Liver (tissue), 9 donors: ENCODE measurements around the gene IFT81. TPM values are rescaled to one million over a fixed set of nuclear protein-coding genes. Genes with fewer than 3 reads are reported as not detected.
"Not testable (repeated sequence)": the region's sequence is repeated elsewhere in the genome, so short reads cannot be mapped to it uniquely, and the experiment has no call there.

ENCODE experiments used
- DNase-seq: peaks from one replicate; pipeline ENCODE4 v3.0.0-alpha.2; 2017; ENCODE audit warnings: low spot score
- H3K27ac ChIP-seq, 2 donors: one replicate each; pipeline ENCODE4 v1.7.0; 2013; ENCODE audit warnings: inconsistent platforms in 2 of 2, low read length in 2 of 2, control low read depth in 1 of 2, low read depth in 1 of 2, mild to moderate bottlenecking in 1 of 2
- H3K27me3 ChIP-seq, 4 donors: one replicate each; pipeline versions ENCODE4 v1.6.1 to v1.7.0; 2013; ENCODE audit warnings: low read length in 3 of 4, inconsistent platforms in 1 of 4, mild to moderate bottlenecking in 1 of 4, moderate library complexity in 1 of 4; ENCODE audit not compliant: control insufficient read depth in 4 of 4, insufficient read depth in 4 of 4
- H3K36me3 ChIP-seq, 4 donors: one replicate each; pipeline versions ENCODE4 v1.6.1 to v1.7.0; 2013; ENCODE audit warnings: low read length in 3 of 4, mild to moderate bottlenecking in 3 of 4, low read depth in 1 of 4, moderate library complexity in 1 of 4; ENCODE audit not compliant: control insufficient read depth in 4 of 4, insufficient read depth in 3 of 4
- H3K4me1 ChIP-seq, 4 donors: one replicate each; pipeline versions ENCODE4 v1.6.1 to v1.7.0; 2013; ENCODE audit warnings: low read length in 3 of 4, mild to moderate bottlenecking in 3 of 4, moderate library complexity in 1 of 4; ENCODE audit not compliant: control insufficient read depth in 4 of 4, insufficient read depth in 4 of 4
- H3K4me3 ChIP-seq, 3 donors: one replicate each; pipeline versions ENCODE4 v1.6.1 to v1.7.0; 2013; ENCODE audit warnings: low read length in 3 of 3, control low read depth in 1 of 3, low read depth in 1 of 3, mild to moderate bottlenecking in 1 of 3
- H3K9ac ChIP-seq, 2 donors: one replicate each; pipeline ENCODE4 v1.7.0; 2013; ENCODE audit warnings: low read length in 2 of 2, mild to moderate bottlenecking in 2 of 2, moderate library complexity in 2 of 2, control low read depth in 1 of 2, low read depth in 1 of 2
- H3K9me3 ChIP-seq, 4 donors: one replicate each; pipeline versions ENCODE4 v1.6.1 to v1.7.0; 2013; ENCODE audit warnings: low read length in 3 of 4; ENCODE audit not compliant: control insufficient read depth in 4 of 4
- ATF3 ChIP-seq: IDR thresholded peaks from 2 replicates; pipeline ENCODE4 v1.6.1; 2016; ENCODE audit warnings: antibody characterized with exemption
- CTCF ChIP-seq: fragments of 150-350 bp; IDR thresholded peaks from 2 replicates; pipeline ENCODE4 v1.5.1; 2017; ENCODE audit warnings: improper control_type of control experiment, low read depth, low read length; ENCODE audit not compliant: missing input control
- EGR1 ChIP-seq, 2 donors: IDR thresholded peaks; 2 replicates each; pipeline ENCODE4 v1.6.1; 2016 to 2018; ENCODE audit warnings: antibody characterized with exemption in 2 of 2, low read depth in 2 of 2
- FOXA1 ChIP-seq: IDR thresholded peaks from 2 replicates; pipeline ENCODE4 v1.6.1; 2016; ENCODE audit warnings: antibody characterized with exemption
- FOXA2 ChIP-seq: IDR thresholded peaks from 2 replicates; pipeline ENCODE4 v1.6.1; 2016; ENCODE audit warnings: antibody characterized with exemption
- GABPA ChIP-seq, 2 donors: IDR thresholded peaks in 1 of 2; conservative IDR thresholded peaks in 1 of 2; 2 replicates each; pipeline ENCODE4 v1.6.1; 2016; ENCODE audit warnings: antibody characterized with exemption in 2 of 2, mild to moderate bottlenecking in 1 of 2, moderate library complexity in 1 of 2
- HNF4A ChIP-seq, 2 donors: conservative IDR thresholded peaks; 2 replicates each; pipeline ENCODE4 v1.6.1; 2016; ENCODE audit warnings: antibody characterized with exemption in 2 of 2, mild to moderate bottlenecking in 2 of 2
- HNF4G ChIP-seq: IDR thresholded peaks from 2 replicates; pipeline ENCODE4 v1.6.1; 2016; ENCODE audit warnings: antibody characterized with exemption
- JUND ChIP-seq, 2 donors: IDR thresholded peaks; 2 replicates each; pipeline ENCODE4 v1.6.1; 2016; ENCODE audit warnings: antibody characterized with exemption in 2 of 2
- MAX ChIP-seq: IDR thresholded peaks from 2 replicates; pipeline ENCODE4 v1.6.1; 2016; ENCODE audit warnings: antibody characterized with exemption
- NR2F2 ChIP-seq: IDR thresholded peaks from 2 replicates; pipeline ENCODE4 v1.6.1; 2016; ENCODE audit warnings: antibody characterized with exemption
- RAD21 ChIP-seq, 2 donors: IDR thresholded peaks; 2 replicates each; pipeline ENCODE4 v1.6.1; 2016; ENCODE audit warnings: antibody characterized with exemption in 2 of 2, mild to moderate bottlenecking in 2 of 2
- REST ChIP-seq: IDR thresholded peaks from 2 replicates; pipeline ENCODE4 v1.6.1; 2016; ENCODE audit warnings: antibody characterized with exemption, mild to moderate bottlenecking
- RXRA ChIP-seq, 2 donors: IDR thresholded peaks; 2 replicates each; pipeline ENCODE4 v1.6.1; 2017 to 2018; ENCODE audit warnings: antibody characterized with exemption in 2 of 2, mild to moderate bottlenecking in 1 of 2
- TAF1 ChIP-seq: conservative IDR thresholded peaks from 2 replicates; pipeline ENCODE4 v1.6.1; 2016; ENCODE audit warnings: antibody characterized with exemption, mild to moderate bottlenecking
- YY1 ChIP-seq: IDR thresholded peaks from 2 replicates; pipeline ENCODE4 v1.6.1; 2016; ENCODE audit warnings: antibody characterized with exemption, mild to moderate bottlenecking
- ZBTB33 ChIP-seq: IDR thresholded peaks from 2 replicates; pipeline ENCODE4 v1.6.1; 2016; ENCODE audit warnings: antibody characterized with exemption
- WGBS: extraction: QIAGEN DNeasy Blood & Tissue Kit; methylation state at CpG from one replicate; pipeline ENCODE4 v1.1.7; 2013; 5-methylcytosine and 5-hydroxymethylcytosine counted together
- polyA plus RNA-seq, 2 donors: library from polyadenylated mRNA; stranded (reverse) in 1 of 2; unstranded in 1 of 2; fragments of 200-250 nt in 1 of 2; fragments of >200 nt in 1 of 2; fragmentation: Nextera tagmentation in 1 of 2; extraction: Ambion mirVana in 1 of 2; gene quantifications; one replicate each; pipeline versions ENCODE4 v1.2.1 to v1.2.3, GENCODE V29; 2013 to 2015
- total RNA-seq, 2 donors: library from RNA; depleted of rRNA; stranded (reverse); fragments of >200 nt; gene quantifications; one replicate each; pipeline ENCODE4 v1.2.3, GENCODE V29; 2014
- donor health status: healthy.
- donor health status: healthy.
- donor health status: healthy.
- donor health status: healthy.
- donor health status: healthy.

IFT81 gene
- total and polyA plus RNA-seq, 4 donors, result 1.9 to 4.9 (median 2.8) TPM

GRCh38 chr12:110116623-110117022 lies 7.5 kb upstream of the IFT81 start:
- no peaks in the 10 kb centered on the region for H3K36me3 ChIP-seq
- 97% methylated on average over 7 of the region's 7 CpGs for WGBS

GRCh38 chr12:110117210-110117609 lies 6.9 kb upstream of the IFT81 start:
- H3K27me3 ChIP-seq, H3K4me1 ChIP-seq, DNase-seq, H3K9ac ChIP-seq, H3K36me3 ChIP-seq, H3K27ac ChIP-seq, H3K4me3 ChIP-seq, H3K9me3 ChIP-seq: not testable (repeated sequence)
- WGBS, result 89% methylated on average over 8 of the region's 8 CpGs

More at GRCh38 chr12:110116623-110117022, 7.5 kb upstream of the IFT81 start:
- H3K4me3 ChIP-seq, result no peak overlapping the region
- no peak for DNase-seq
- H3K4me1 ChIP-seq, result peaks cover 0 to 12% (median 4%) of the 10 kb centered on the region in 4 donors
- no peak overlapping the region for H3K9ac ChIP-seq
- H3K27ac ChIP-seq, result no peak overlapping the region
- no peaks in the 10 kb centered on the region for H3K9me3 ChIP-seq
- no peaks in the 10 kb centered on the region for H3K27me3 ChIP-seq
- TF ChIP-seq JUND (IDR thresholded peaks at IDR 0.05), result no peak
- TF ChIP-seq FOXA1, result no peak
- no peak for TF ChIP-seq NR2F2
- TF ChIP-seq RXRA (IDR thresholded peaks at IDR 0.05), result no peak
- TF ChIP-seq TAF1, result no peak
- no peak for TF ChIP-seq YY1
- no peak for TF ChIP-seq FOXA2
- TF ChIP-seq ZBTB33, result no peak
- no peak for TF ChIP-seq HNF4A (conservative IDR thresholded peaks at IDR 0.05)

- Histone ChIP-seq H3K27ac (no peak overlapping the region), H3K4me3 (no peak overlapping the region), H3K4me1 (peaks cover 0 to 5% (median 0%) of the 10 kb centered on the region in 4 donors), H3K9me3 (no peaks in the 10 kb centered on the region), H3K9ac (no peak overlapping the region), H3K36me3 (no peaks in the 10 kb centered on the region), H3K27me3 (no peaks in the 10 kb centered on the region)
- 53% methylated on average over 7 of the region's 7 CpGs for WGBS
- DNase-seq, result no peak
- TF ChIP-seq NR2F2 (no peak), JUND (IDR thresholded peaks at IDR 0.05) (no peak), CTCF (no peak), MAX (no peak), RXRA (IDR thresholded peaks at IDR 0.05) (no peak), ZBTB33 (no peak), HNF4A (conservative IDR thresholded peaks at IDR 0.05) (no peak), REST (no peak), TAF1 (no peak), FOXA2 (no peak), YY1 (no peak), ATF3 (no peak), FOXA1 (no peak), GABPA (IDR thresholded peaks at IDR 0.05 in 1 of 2, conservative IDR thresholded peaks at IDR 0.05 in 1 of 2) (no peak), HNF4G (no peak), EGR1 (IDR thresholded peaks at IDR 0.05; ENCODE audit: low read depth in 2 of 2) (no peak), RAD21 (IDR thresholded peaks at IDR 0.05) (no peak)
Measured at GRCh38 chr12:110117956-110118685, 6.0 kb upstream of the IFT81 start.
